Endodermal cell (in vitro differentiated cells): ENCODE measurements around the gene TAF15. TPM values are rescaled to one million over a fixed set of nuclear protein-coding genes. Genes with fewer than 3 reads are reported as not detected.

Source experiments
- DNase-seq: peaks from one replicate; pipeline ENCODE4 v3.0.0-alpha.2; 2017
- H3K27ac ChIP-seq: 2 replicates; pipeline ENCODE4 v1.5.1; 2013; ENCODE audit warnings: mild to moderate bottlenecking, low read depth, low read length, moderate library complexity
- H3K27me3 ChIP-seq: 2 replicates; pipeline ENCODE4 v1.6.1; 2013; ENCODE audit warnings: mild to moderate bottlenecking, low read length, moderate library complexity; ENCODE audit not compliant: insufficient read depth, control insufficient read depth, poor library complexity, severe bottlenecking
- H3K36me3 ChIP-seq: 2 replicates; pipeline ENCODE4 v1.7.0; 2013; ENCODE audit warnings: mild to moderate bottlenecking, low read length, moderate library complexity; ENCODE audit not compliant: control insufficient read depth, insufficient read depth
- H3K4me1 ChIP-seq: one replicate; pipeline ENCODE4 v1.7.0; 2013; ENCODE audit warnings: low read length; ENCODE audit not compliant: control insufficient read depth, insufficient read depth
- H3K4me3 ChIP-seq: 2 replicates; pipeline ENCODE4 v1.5.1; 2013; ENCODE audit warnings: mild to moderate bottlenecking, low read length, moderate library complexity
- H3K9ac ChIP-seq: 2 replicates; pipeline ENCODE4 v1.6.1; 2013; ENCODE audit warnings: mild to moderate bottlenecking, low read length, moderate library complexity; ENCODE audit not compliant: poor library complexity, severe bottlenecking; ENCODE audit errors: extremely low read depth
- H3K9me3 ChIP-seq: 2 replicates; pipeline ENCODE4 v1.6.1; 2013; ENCODE audit warnings: mild to moderate bottlenecking, low read length, moderate library complexity; ENCODE audit not compliant: control insufficient read depth
- H3K27ac Mint-ChIP-seq: 2 replicates; pipeline ENCODE4 v1.8.0; 2020; ENCODE audit warnings: mixed read lengths
- H3K27me3 Mint-ChIP-seq: 2 replicates; pipeline ENCODE4 v1.8.0; 2021; ENCODE audit warnings: mild to moderate bottlenecking, mixed read lengths; ENCODE audit not compliant: insufficient read depth
- H3K36me3 Mint-ChIP-seq: 2 replicates; pipeline ENCODE4 v1.8.0; 2020; ENCODE audit warnings: low read depth, mixed read lengths
- H3K4me1 Mint-ChIP-seq: 2 replicates; pipeline ENCODE4 v1.8.0; 2020; ENCODE audit warnings: mixed read lengths
- H3K4me3 Mint-ChIP-seq: 2 replicates; pipeline ENCODE4 v1.8.0; 2020; ENCODE audit warnings: mild to moderate bottlenecking, moderate library complexity, mixed read lengths
- H3K9me3 Mint-ChIP-seq: 2 replicates; pipeline ENCODE4 v1.8.0; 2020; ENCODE audit warnings: mild to moderate bottlenecking, mixed read lengths
- CTCF ChIP-seq: fragments of 200-600 bp; sonication (generic); conservative IDR thresholded peaks from 2 replicates; pipeline ENCODE4 v1.5.0; 2021; ENCODE audit warnings: antibody characterized with exemption, mild to moderate bottlenecking
- WGBS, 2 experiments: methylation state at CpG; one replicate each; pipeline versions ENCODE4 v1.1.5 to v1.1.7; 2013; ENCODE audit warnings: missing lambda C conversion rate in 2 of 2, mixed read lengths in 1 of 2; ENCODE audit not compliant: insufficient coverage in 1 of 2, insufficient read length in 1 of 2; 5-methylcytosine and 5-hydroxymethylcytosine counted together
- total RNA-seq, 2 donors: library from RNA; stranded (reverse); fragmentation: NEBNext Ultra II Directional in 1 of 2; extraction: Animal tissue kit (Norgen Biotek cat#: 25700) in 1 of 2; gene quantifications; 2 replicates in 1 of 2; 3 replicates in 1 of 2; pipeline ENCODE4 v1.2.1, GENCODE V29; 2021

TAF15 gene
- total RNA-seq, 2 donors from 2014 or later: 230 to 247 TPM

DNA sequence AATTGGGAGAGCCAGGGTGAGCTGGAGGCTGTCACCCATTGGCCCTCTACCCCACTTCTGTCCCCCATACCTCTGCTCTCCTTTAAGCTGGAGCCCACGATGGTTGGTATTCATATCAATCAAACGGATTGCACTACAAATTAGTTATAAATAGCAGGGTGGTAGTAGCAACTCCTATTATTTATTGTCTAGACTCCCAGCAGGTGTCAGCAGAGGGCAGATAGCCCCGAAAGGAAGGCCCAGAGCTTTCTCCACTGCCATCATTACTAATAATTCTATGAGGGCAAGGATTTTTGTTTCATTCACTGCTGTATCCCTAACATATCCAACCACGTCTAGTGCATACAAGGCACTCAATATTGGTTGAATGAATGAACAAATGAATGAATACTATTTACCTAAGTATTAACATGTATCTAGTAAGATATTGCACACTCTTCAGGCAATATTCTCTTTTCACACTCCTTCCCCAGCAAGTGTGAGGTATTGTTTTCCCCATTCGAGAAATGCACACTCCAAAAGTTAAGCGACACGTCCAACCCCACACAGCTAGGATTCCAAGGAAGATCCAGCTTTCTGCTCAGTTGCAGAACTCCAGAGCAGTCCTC lies 42.3 kb upstream of the TAF15 start:
- Histone ChIP-seq H3K4me1 (no peaks in the 10 kb centered on the region), H3K27ac (no peak overlapping the region), H3K9ac (no peak overlapping the region), H3K36me3 (no peaks in the 10 kb centered on the region), H3K27me3 (no peaks in the 10 kb centered on the region), H3K9me3 (no peaks in the 10 kb centered on the region), H3K4me3 (no peak overlapping the region)
- H3K27ac Mint-ChIP-seq: no peak overlapping the region
- peak; percentile 57 for DNase-seq
- H3K36me3 Mint-ChIP-seq: no peaks in the 10 kb centered on the region
- peak; percentile 69 for TF ChIP-seq CTCF
- peaks cover 35% of the 10 kb centered on the region for H3K27me3 Mint-ChIP-seq
- no peak overlapping the region for H3K4me3 Mint-ChIP-seq
- no peaks in the 10 kb centered on the region for H3K9me3 Mint-ChIP-seq
- 76 to 83% methylated on average over 3 to 6 of the region's 7 CpGs for WGBS, 2 experiments
- H3K4me1 Mint-ChIP-seq: peaks cover 6% of the 10 kb centered on the region

DNA sequence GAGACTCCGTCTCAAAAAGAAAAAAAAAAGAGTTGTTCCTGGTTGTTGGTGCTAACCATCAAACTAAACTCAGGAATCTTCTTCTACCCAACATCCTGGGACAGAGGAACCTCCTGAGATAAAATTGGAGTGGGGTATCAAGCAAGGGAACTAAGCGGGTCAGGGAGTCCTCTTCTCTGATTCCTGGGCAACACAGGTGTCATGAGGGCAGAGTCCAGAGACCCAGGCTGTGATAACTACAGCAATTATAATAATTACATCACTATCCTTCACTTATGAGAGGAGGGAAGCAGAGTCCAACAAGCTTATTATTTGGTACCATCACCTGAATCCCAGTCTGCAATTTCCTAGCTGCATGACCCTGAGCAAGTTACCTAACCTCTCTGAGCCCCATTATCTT lies 40.5 kb upstream of the TAF15 start:
- no peak for TF ChIP-seq CTCF
- no peaks in the 10 kb centered on the region for H3K9me3 ChIP-seq
- 100% methylated on average over 1 of the region's 2 CpGs for WGBS, 2 experiments
- no peaks in the 10 kb centered on the region for H3K36me3 ChIP-seq
- H3K4me1 ChIP-seq: no peaks in the 10 kb centered on the region
- no peak overlapping the region for H3K27ac Mint-ChIP-seq
- H3K27ac ChIP-seq: no peak overlapping the region
- no peaks in the 10 kb centered on the region for H3K36me3 Mint-ChIP-seq
- H3K27me3 ChIP-seq: no peaks in the 10 kb centered on the region
- H3K27me3 Mint-ChIP-seq: peaks cover 33% of the 10 kb centered on the region
- no peak overlapping the region for H3K4me3 Mint-ChIP-seq
- no peaks in the 10 kb centered on the region for H3K9me3 Mint-ChIP-seq
- DNase-seq: no peak
- H3K4me3 ChIP-seq: no peak overlapping the region
- H3K9ac ChIP-seq: no peak overlapping the region
- peaks cover 9% of the 10 kb centered on the region for H3K4me1 Mint-ChIP-seq

DNA sequence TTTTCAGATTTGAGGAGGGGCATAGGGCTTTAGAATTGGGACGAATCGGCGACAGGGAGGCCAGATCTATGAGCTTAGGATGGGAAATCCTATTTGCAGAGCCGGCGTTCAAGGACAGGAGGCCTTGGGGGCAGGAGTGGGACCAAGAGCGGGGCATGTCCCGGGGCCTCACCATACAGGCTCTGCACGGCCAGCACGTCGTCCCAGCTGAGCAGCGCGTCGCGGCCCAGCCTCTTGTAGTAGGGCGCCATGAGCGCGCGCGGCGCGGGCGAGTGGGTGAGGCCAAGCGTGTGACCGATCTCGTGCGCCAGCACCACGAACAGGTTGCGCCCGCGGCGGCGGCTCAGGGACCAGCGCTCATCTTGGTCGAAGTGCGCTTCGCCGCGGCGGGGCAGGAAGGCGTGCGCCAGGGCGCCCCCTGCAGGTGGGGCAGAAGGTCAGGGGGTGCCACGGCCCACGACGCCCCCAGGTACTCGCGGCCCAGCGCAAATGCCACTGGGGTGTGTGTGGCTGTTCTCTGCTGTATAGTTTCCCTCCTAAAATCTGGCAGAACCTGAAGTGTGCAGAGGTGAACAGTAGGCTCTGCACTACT lies 39.3 kb upstream of the TAF15 start:
- no peak for DNase-seq

More for the DNA sequence above, 39.3 kb upstream of the TAF15 start:
- Histone ChIP-seq H3K27me3 (no peaks in the 10 kb centered on the region), H3K27ac (no peak overlapping the region), H3K9ac (no peak overlapping the region), H3K4me3 (no peak overlapping the region), H3K36me3 (no peaks in the 10 kb centered on the region), H3K4me1 (no peaks in the 10 kb centered on the region), H3K9me3 (no peaks in the 10 kb centered on the region)
- Mint-ChIP-seq H3K4me3 (no peak overlapping the region), H3K36me3 (no peaks in the 10 kb centered on the region), H3K27ac (no peak overlapping the region), H3K27me3 (peaks cover 28% of the 10 kb centered on the region), H3K4me1 (peaks cover 12% of the 10 kb centered on the region), H3K9me3 (no peaks in the 10 kb centered on the region)
- WGBS, 2 experiments: 94 to 95% methylated on average over 22 to 48 of the region's 48 CpGs
- peak; percentile 63 for TF ChIP-seq CTCF
